Forelimb muscle (tissue), 1 donor: Measurements from ENCODE around the gene BNIP5. TPM values are rescaled to one million over a fixed set of nuclear protein-coding genes. Genes with fewer than 3 reads are reported as not detected.
"Not testable (repeated sequence)": the region's sequence is repeated elsewhere in the genome, so short reads cannot be mapped to it uniquely, and the experiment has no call there.

Experiments used
- DNase-seq: peaks from one replicate; pipeline ENCODE4 v3.0.0-alpha.2; 2013; ENCODE audit warnings: low read depth
- polyA plus RNA-seq: library from polyadenylated mRNA; unstranded; fragments of 120-200 nt; gene quantifications from one replicate; pipeline ENCODE4 v1.2.1, GENCODE V29; 2013; ENCODE audit not compliant: insufficient read length

The BNIP5 gene
- polyA plus RNA-seq, 1 donor, result 0.09 TPM

DNA sequence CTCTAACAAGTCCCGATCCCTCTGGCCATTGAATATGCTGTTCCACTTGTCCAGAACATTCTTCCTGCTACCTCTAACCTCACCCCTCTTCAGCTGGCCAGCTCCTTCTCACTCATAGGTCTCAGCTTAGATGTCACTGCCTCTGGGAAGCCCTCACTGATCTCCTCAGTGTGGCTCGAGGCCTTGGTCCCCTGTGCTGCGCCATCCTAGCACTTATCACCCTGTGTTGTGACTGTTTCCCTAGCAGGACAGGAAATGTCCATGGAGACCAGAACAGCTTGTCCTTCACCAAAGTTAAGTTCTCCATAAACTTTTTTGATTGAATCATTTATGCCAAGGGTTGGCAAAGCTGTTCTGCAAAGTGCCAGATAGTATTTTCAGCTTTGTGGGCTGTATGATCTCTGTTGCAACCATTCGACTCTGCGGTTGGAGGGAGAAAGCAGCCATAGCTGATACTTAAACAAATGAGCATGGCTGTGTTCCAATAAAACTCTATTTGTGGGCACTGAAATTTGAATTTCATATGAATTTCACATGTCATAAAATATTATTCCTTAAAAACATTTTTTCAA lies 6.5 kb upstream of the BNIP5 start:
- DNase-seq, result no peak

DNA sequence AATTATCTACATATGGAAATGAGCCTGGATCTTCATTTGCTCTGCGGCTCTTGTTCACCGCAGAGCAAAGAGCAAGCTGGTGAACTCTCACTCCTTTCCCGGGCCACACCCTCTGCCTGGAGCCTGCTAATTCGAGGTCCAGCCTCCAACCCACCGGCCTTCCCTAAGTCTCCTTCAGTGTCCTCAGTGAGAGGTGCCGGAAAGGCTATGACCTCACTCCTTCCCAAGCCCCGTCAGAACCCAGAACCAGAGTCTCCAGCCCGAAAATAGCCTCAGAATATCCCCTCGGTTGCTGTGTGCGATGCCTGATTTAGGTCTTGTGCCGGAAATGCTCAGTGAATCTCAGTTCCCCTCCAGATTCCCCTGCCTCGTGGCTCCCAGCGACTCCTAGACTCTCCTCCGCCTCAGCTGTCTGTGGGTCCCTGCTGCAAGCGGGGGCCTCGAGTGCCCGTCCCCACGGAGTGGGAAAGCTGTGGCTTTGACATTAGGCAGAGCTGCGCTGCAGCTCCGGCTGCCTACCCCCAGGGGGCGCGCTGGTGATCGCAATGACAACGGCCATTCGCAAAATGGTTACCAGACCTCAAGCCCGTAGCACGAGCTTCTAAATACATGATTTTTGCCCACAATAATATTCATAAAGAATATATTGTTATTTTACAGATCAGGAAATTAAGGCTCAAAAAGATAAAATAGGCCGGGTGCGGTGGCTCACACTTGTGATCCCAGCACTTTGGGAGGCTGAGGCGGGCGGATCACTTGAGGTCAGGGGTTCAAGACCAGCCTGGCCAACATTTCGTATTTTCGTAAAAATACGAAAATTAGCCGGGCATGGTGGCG lies 4.1 kb upstream of the BNIP5 start:
- no peak for DNase-seq

DNA sequence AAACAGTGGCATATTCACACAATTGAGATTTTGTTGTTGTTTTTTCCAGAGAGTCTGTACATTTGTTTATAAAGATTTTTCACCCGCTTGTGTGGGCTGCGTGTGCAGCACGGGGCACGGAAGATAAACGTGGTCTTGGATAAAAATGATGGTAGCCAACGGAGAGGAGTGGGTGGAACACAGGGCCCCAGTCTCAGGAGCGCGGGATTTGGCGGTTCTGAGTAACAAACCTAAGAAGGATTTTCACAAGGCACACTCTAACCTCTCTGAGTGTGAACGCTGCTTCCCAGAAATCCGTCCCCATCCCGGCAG lies 3.6 kb upstream of the BNIP5 start:
- DNase-seq, result no peak

DNA sequence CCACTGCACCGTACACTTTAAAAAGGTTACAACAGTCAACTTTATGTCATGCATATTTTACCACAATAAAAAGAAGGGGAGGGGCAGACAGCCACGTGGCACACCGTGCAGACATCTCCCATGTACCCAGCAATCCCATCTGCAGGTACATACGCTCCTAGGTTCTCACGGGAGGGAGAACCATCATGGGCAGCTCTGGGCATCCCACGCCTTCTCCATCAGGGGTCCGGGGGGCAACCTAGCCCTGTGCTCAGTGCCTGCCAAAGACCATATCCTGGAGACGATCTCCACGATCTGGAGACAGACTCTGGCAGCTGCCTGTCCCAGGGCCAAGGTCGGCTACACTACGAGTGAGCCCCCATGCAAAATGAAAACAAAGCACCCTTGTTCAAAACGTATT lies 2.5 kb upstream of the BNIP5 start:
- no peak for DNase-seq

DNA sequence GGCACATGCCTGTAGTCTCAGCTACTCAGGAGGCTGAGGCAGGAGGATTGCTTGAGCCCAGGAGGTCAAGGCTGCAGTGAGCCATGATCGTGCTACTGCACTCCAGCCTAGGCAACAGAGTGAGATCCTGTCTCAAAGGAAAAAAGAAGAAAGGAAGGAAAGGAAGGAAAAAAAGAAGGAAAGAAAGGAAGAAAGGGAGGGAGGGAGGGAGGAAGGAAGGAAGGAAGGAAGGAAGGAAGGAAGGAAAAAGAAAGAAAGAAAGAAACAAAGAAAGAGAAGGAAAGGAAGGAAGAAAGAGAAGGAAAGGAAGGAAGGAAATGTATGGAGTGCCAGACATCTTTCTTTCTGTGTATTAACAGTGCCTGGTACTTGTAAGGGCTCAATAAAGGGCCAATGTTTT lies 1.5 kb upstream of the BNIP5 start:
- DNase-seq, result not testable (repeated sequence)

DNA sequence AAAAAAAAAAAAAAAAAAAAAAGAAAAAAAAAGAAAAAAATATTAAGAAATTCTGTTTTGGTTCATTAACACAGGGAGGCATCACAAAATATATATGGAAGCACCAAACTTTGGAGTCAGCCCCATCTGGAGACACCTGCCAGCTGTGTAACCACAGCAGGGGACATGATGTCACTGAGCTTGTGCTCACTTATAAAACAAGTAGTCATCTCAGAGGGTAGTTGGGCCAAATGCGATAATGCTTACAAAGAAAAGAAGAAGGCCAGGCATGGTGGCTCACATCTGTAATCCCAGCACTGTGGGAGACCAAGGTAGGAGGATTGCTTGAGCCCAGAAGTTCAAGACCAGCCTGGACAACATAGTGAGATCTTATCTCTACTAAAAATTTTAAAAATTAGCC lies 1.1 kb upstream of the BNIP5 start:
- DNase-seq, result no peak

DNA sequence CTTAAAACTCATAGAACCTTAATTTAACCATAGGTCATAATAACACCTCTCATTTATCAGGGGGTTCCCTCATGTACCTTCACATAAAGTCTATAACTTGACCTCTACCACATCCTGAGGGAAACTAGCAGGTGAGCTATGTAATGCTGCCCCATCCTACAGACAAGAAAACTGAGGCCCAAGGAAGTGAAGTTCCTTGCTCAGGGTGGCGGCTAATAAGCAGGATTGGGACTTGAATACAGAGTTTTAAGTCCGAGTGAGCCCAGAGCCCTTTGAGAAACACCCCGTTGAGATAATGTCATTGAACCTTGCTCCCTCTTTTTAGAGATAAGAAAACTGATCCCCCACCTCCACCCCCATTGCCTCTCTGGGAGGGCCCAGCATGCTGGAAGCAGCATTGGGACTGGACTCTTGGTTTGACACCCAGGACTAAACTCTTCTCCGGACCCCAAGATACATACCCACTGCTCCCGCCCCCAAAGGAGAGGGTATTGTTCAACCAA lies 429 bp downstream of the BNIP5 start:
- DNase-seq, result no peak

DNA sequence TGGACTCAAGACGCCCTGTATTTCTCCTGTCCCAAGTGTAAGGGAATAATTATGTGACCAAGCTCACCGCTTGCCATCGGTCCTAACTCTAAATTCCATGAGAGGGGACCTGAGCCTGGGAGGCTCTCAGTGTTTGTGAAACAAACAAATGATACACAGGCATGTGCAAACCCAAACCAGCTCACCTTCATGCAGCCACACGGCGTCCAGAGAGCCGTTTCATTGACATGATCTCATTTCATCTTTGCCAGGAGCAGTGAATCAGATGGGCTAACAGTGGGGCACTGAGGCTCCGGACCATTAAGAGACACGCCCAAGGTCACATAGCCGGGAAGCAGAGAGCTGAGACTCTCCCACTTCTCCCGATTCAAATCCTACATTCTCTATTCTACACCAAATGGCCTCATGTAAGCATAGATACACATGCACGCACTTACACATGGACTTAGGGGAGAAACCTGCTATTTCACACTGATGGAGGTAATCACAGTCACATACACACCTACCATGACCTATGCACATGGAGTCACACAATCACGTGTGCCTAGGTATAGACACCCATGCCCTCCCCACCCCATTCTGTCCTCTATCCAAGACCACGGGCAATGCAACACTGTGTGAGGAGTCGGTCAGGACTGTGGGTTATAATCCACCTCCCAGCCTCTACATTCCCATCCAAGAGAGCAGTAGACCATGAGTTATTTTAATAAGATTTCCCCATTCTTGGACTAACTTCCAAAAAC lies 1.1 kb downstream of the BNIP5 start:
- no peak for DNase-seq

DNA sequence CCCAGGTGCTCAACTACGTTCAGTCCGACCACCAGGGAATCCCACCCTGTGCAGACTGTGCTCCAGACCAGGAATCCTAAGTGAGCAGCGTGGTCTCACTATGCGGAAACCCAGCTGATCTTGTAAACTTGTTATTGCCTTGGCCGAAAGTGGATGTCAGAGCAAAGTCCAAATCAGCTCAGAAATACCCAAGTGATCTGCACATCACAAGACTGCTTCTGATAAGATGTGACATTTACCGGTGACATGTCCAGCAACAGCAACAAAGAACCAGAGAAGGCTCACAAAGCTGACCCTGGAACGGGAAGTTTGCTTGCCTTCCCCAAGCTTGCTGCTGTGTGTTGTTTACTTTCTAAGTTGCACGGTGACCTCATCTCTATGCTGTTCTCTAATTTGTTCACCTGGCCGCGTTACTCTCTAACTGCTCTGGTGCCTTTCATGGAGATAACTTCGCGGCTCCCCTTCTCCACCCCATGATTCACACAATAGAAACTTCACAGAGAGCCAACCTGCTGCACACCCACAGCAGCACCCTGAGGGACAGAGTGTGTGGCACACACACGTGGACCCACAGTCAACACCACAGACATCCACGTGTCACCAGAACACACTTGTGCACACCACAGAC lies 1.7 kb downstream of the BNIP5 start:
- no peak for DNase-seq

DNA sequence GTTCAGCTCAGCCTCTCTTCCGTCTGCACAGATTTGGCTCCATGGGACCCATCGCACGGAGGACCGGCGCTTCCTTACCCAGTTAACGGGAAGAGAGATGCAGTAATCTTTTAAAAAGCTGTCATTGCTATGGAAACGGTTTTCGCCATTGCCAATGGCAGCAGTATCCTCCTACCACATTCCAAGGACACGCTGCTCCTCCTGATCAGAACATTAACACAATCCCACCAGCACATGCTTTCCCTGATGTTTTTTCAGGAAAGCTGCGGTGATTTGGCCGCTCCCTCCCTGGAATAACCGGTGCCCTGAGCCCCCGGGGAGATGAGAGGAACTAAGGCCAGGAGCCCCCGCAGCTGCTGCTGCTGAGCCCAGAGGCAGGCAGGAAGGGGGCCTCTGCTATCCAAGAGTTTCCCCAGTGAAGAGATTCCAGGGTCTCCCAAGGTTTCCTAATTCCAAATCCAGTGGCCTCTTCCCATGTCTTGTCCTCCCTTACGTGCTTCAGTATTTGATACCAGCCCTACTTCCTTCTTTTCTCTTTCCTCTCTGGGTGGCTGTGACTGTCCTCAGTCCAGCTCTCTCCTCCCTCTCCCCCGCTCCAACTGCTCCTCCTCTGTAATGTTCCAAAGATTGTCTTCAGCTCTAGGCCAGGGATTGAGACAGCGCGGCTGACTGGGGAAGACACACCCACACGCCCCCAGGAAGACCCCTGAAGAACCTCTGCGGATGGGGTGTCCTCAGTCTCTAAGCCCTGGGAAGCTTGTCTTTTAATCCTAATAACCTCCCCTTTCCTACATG lies 2.6 kb downstream of the BNIP5 start:
- no peak for DNase-seq

DNA sequence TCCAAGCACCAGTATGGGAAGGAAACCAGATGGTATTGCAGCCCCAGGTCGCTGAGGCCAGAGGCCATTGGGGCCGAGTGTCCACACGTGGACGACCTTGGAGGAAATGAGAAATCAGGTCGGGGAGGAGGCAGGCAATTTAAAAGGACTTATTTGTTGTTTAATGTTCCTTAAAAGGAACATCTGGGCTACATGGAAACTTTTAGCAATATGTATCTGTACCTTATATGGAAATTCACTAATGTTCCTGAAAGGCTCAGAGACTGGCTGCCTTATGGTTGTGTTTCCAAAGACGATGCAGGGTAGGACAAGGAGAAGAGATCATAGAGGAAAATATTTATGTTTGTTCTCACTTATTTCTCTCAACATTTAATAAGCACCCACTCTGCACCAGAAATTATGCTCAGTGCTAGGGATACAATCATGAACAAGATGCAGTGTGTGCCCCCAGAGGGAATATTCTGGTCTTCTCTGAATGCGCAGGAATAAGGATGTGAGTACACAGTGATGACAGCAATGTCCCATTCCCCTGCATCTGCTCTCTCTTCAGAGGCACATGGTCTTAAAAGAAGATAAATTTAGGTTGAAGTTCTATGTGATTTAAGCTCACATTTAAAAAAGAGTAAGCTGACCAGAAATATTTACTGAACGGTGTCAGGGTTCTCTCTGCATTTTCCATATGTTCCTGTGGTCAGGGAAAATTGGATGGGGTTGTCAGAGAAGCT lies 3.4 kb downstream of the BNIP5 start:
- no peak for DNase-seq

DNA sequence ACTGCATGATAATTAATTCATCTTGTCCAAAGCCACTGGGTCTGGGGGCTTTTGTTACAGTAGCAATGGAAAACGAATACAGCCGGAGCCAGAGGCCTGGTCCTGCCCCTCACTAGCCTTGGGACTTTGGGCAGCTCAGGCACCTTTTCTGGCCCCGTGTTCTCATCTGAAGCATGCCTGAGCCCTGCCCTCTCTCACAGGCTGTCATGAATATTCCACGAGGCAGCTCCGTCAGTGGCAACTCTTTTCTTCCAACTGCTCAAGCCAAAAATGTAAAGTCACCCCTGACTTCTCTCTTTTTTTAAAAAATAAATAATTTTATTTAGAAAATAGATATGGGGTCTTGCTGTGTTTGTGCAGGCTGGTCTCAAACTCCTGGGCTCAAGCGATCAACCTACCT lies 5.3 kb downstream of the BNIP5 start:
- DNase-seq, result no peak

DNA sequence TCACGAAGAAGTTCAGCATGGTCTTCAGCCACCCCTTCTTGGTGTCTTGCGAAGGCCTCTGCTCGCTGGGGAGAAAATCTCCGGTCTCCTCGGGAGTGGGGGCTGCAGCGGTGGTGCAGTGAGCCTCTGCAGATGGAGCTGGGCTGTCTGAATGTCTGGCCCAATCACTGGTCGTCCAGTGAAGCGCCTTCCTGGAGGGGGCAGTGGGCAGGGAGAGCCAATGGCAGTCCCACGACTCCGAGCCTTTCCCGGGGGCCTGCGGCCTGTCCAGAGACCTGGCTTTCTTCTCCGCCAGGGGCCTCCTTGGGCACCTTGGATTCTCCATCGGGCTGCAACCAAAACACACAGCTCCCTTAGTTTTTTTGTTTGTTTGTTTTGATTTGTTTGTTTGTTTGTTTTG lies 6.3 kb downstream of the BNIP5 start:
- DNase-seq, result no peak

DNA sequence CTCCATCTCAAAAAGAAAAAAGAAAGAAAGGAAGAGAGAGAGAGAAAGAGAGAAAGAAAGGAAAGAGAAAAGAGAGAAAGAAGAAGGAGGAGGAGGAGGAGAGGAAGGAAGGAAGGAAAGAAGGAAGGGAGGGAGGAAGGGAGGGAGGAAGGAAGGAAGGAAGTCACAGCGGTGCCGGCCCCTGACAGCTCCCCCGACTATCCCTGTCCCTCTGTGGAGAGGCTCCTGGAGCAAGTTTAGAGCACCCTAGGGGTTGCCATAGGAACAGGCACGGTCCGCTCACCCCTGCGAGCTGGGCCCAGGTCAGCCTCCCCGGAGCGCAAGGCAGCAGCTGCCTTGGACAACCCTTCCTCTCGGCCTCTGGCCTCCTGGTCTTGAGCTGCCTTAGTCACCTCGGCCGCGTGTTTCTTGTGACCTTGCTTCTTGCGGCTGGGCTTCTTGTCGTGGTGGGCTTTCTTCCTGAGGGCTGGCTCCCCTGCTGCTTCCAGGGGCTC lies 6.8 kb downstream of the BNIP5 start:
- DNase-seq, result no peak

DNA sequence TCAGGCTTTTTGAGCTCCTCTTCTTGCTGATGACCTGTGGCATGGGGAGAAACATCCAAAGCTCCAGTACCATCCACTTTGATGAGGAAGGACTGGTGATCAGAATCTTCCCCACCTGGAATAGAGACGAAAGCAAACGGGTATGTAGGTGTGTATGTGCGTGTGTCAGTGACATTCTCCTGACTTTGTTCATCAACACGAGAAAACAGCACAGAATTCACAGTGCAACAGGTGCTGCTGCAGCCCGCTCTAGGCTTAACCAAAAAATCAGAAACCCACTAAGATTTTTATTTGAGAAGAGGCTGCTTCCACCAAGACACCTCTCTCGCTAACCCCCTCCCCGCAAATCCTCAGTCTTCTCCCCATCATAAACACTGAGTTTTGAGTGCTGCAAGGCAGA lies 8.1 kb downstream of the BNIP5 start:
- no peak for DNase-seq

DNA sequence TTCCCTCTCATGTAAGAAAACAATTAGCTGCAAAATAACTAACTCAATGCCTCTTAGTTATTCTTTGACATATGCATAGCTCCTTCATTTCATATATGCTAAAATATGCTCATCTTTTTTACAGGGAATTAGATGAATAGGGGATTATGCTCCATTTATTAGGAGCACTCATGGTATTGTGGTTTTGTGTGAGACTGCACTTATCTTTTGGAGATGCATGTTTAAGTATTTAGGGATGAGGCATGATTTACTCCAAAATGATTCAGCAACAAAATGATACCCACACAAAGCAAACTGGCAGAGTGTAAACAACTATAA lies 8.8 kb downstream of the BNIP5 start:
- DNase-seq, result no peak

DNA sequence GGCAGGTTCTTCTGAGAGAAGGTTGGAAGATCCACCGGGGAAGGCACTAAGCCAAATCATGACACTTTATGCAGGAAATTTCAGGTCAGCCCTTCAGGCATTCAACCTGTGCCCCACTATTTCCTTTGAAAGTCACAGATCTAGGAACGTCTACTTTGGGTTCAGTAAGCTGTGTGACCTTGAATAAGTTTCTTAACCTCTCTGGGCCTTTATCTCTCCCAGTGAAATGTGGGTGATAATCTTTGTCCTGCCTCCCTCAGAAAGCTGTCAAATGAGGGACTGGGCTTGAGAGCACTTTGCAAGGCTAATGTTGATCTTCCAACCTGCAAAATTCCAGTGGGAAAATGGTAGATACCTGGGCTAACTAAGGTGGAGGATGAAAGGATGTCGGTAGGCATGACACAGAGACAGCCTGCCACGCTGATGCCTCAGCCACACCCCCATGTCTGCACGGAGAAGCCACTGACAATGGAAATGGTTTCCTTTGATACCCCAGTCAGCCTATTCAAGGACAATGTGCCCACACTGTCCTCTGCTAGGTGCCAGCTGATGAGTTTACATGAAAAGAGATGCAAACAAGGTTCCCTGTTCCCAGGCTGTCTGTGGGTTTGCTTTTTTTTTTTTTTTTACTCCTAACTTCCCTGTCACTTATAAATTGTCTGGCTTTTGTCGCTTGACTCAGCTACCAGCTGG lies 9.3 kb downstream of the BNIP5 start:
- DNase-seq, result no peak

DNA sequence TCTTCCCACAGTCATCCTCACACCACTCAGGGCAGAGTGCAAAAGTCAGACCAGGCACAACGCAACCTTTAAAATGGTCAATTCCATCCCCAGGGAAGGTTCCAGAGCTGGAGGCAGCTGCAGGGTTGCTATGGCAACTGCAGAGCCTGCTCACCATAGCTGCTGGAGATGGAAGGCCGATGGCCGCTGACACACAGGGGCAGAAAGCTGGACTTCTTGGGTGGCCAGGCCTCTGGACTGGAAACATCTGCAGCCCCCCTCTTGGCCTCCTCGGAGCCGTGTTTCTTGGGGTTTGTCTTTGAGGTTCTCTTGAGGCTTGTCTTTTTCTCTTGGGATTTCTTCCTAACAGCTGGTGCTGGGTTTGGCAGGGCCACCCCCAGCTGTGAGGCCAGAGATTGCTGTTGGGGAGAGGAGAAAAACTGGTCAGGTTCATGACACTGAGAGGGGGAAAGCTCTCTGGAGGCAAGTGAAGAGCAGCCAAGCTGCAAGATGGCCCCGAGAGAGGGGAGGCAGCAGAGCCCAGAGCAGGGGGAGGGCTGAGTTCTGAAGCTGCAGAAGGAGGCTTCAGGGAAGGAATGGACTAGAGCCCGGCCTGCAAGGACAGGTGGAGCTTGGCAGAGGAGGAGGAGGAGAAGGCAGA lies 10.2 kb downstream of the BNIP5 start:
- DNase-seq, result no peak

DNA sequence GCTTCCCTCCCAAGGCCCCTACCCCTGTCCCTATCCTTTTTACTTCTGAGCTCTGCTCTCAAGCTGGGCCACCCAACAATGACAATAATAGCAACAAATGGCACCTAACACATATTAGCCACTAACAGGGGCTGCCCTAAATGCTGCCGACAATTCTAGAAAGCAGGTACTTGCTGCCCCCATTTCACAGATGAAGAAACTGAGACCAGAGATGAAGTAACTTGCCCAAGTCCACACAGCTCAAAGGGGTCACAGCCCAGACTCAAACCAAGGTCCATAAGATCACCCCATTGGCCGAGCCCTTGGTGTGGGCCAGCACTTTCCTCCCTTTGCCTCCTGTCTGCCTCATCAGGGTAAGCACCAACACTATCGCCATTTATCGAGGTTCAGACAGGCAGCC lies 12.0 kb downstream of the BNIP5 start:
- DNase-seq, result no peak

DNA sequence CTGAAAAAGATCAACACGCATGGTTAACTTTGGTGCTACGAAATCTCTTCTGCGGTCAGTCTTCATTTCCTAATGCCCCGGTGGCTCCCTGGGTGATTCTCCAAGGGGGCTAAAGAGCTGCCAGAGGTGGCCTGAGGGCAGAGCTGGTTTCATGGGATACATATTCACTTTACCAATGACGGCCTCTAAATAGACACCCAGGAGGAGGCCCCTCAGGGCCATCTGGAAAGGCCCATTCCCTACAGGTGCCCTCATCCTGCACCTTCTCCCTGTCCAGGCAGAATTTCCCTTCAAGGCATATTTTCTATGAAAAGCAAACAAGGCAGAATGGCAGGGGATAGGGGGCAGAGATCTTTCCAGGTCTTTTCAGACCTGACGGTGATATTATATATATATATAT lies 12.5 kb downstream of the BNIP5 start:
- DNase-seq, result no peak
